Suppressor macrophage (primary cell): ENCODE data around the gene TMPRSS4.
"Not testable (repeated sequence)": the region's sequence is repeated elsewhere in the genome, so short reads cannot be mapped to it uniquely, and the experiment has no call there.

Source experiments
- DNase-seq, 4 experiments: peaks; one replicate each; pipeline ENCODE4 v3.0.0-alpha.2; 2020 to 2022

Gene TMPRSS4

DNA sequence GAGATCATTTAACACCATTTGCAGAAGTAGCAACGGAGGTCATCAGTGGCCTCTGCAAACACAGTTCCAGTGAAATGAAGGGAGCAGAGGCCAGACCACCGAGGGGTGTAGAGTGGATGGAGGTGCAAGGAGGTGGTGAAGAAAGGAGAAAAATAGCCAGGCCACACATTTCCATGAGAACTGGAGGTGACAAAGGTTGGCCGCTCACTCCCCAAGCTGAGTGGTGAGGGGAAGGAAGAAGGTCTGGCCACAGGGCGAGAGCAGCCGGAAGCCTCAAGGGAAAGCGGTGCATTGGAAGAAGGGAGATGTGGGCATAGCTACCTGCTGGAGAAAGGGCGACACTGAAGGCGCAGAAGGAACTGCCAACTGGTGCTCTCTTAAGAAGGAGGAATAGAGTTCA, 20.1 kb upstream of the TMPRSS4 start:
- peak in 3 of 4 experiments; percentile 35 to 46 (median 43) for DNase-seq

DNA sequence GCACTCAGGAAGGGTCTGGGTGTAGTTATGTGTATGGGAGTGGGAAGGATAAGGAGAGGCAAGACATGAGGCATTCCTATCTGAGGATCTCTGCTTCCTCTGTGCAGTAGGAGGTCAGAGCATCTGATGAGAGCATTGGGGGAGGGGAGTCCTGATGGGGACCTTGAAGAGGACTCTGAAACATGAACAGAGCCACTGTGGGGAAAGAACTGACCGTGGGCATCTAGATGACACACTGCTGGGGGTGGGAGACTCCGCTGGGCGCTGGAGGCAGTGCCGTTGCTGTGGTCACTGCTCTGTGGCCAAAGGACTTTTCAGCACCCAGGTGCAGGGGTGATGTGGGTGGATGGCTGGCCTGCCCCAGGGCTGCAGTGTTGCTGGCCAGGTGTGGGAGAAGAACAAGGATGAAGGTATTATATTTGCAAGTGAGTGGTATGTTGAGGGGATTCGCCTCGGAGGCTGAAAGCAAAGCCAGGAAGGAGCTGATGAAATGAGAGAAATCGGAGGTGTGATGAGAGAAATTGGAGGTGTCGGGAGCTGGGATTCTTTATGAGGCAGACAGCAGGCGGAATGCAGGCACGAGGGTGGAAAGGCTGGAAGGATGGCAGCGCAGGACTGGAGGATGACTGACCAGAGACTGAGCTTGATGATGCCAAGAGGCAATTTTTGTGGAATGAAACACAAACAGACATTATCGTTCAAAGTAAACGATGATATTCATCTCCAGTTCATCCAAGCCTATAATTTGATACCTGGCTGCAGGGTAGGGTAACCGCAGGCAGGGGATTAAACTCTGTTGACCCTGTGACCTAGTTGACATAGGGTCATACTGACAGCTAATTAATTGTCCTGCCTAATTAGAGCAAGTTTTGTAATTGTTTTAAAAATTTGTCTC, 19.4 kb upstream of the TMPRSS4 start:
- peak; percentile 15 to 55 (median 42) for DNase-seq

DNA sequence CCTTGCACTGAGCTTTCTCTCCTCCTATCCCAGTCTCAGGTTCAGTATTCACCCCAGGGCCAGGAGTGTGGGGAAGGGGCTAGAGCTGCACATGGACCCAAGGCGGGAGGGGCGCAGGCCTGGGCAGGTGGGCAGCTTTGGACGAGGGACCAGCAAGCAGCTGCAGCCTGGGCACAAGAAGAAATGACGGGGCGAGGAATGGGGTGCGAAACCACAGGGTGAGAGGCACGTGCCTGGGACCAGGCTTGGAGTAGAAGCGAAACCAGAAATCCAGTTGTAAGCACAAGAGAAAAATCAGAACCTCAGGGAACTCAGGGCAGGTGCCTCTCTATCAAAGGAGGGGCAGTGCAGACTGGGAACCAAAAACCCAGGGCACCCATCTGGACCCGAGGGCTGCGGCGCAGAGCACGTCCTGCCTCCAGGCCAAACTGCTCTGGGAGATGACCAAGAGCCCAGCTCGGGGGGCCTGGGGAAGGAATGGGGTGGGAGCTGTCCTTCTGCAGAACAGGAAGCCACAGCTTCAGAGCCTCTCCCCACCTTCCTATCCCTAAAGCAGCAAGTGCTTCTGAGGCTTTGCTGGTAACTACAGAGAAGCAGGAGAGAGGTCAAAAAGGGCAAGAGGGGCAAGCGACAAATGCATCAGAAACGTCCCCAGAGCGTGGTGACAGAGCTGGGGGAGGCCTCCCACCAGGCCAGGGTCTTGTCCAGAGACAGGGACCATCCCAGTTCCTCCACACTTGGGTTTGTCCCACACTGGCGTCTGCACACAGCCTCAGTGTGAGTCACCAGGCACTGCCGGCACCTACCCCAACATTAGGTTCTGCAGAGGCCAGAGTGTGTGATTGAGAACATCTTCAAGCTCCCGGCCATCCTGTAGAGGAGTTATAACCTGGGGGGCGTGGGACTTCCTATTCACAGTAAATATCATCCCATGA, 18.3 kb upstream of the TMPRSS4 start:
- DNase-seq, result peak; percentile 46 to 77 (median 72)

DNA sequence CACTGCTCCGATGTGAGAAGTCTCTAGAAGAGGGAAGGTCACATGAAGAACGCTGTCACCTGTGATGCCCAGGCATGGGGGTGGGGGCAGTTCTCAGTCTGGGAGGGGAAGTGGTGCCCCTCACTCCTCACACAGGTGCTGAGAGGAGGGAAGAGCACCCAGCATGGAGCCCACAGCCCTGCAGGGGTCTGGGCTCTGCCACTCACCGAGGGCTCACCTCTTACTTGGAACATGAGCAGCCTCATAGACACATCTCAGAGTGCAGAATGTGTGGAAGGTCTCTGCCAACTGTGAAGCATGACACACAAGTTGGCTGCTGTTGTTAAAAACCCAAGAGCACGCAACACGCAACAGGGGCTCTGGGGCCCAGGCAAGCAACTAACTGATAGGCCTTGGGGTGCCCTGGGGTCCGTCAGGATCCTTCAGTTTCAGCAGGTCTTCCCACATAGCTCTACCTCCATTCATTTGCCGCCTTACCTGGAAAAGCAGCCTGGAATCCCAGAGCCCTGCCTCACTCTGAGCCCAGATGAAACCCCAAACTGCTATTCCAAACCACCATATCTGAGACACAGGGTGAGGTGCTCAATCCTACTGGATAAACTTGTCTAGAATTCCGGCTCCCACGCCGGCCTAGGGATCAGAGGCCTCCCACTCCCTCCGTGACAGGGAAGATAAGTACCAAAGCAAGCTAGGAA, 17.5 kb upstream of the TMPRSS4 start:
- DNase-seq, result peak in 1 of 4 experiments; percentile 7

DNA sequence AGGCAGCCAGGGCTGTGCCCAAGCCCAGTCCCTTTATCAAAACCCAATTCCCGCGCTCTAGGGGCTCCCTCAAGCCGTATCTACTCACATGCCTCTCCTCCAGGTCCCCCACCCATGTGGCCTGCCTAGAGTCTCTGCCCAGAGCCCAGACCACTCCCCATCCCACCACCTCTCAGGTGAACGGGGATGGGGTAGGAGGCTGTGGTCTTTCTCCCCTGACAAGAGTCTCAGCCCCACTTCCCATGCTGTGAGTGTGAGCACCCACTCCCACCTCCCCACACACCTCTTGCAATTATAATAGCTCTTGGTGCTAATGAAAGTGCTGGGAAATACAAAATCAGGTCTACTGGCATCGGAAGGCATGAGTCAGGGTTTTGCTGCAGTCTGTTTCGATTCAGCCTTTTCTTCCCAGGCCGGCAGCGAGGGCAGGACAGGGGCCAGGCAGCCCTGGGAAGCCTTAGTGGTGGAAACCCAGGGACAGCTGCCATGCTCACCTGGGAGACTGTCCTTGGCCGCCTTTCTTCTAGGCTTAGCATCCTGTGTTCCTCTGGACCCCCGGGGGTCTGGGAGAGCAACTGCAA, 16.7 kb upstream of the TMPRSS4 start:
- DNase-seq, result no peak

DNA sequence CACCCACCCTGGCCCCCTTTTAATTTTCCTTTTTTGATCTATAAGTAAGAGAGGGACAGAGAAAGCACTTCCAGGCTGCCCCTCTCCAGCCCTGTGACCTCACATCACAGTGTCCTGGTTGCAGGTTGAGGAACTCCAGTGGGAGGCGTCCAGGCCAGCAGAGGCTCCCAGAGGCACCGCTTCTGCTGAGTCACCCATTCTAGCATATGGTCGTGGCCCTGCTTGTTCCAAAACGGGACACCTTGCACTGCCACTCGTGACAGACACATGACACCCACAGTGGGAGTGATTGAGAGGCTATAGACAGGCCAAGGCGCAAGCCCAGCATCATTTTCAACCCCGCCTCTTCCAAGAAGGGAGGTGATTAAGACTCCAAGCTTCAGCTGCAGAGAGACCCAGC, 16.0 kb upstream of the TMPRSS4 start:
- DNase-seq, result peak; percentile 76 to 91 (median 90)

DNA sequence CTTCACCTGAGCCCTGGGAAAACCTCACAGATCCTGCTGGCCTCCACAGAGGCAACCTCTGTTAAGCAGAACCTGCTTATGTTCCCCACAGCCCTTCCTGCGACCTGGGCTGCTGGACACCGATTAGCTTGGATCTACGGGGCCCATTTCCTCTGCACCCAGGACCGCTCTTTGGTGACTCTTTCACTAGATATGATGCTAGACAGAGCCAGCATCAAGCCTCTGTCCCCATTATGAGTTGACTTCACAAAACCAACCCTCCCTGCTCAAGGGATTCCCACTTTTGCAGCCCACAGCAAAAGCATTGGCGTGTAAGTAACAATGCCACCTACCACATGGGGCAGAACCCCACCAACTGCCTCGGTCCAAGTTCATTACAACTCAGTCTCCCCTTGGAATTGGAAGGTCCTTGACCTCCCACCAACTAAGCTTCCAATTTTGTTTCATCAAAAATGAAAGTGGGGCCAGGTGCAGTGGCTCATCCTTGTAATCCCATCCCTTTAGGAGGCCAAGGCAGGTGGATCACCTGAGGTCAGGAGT, 15.2 kb upstream of the TMPRSS4 start:
- DNase-seq, result no peak

DNA sequence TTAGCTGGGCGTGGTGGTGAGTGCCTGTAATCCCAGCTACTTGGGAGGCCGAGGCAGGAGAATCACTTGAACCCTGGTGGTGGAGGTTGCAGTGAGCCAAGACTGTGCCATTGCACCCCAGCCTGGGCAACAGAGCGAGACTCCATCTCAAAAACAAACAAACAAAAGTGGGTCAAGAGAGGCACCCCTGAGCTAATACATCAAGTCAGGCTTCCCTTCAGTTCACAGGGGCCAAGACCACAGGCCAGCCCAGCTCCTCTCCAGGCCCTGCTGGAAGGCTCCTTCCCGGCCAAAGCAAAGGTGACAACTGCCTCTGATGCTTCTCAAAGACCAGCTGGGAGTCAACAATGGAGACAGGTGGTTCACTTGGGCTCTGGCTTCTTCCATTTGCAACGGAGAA, 14.7 kb upstream of the TMPRSS4 start:
- not testable (repeated sequence) for DNase-seq

DNA sequence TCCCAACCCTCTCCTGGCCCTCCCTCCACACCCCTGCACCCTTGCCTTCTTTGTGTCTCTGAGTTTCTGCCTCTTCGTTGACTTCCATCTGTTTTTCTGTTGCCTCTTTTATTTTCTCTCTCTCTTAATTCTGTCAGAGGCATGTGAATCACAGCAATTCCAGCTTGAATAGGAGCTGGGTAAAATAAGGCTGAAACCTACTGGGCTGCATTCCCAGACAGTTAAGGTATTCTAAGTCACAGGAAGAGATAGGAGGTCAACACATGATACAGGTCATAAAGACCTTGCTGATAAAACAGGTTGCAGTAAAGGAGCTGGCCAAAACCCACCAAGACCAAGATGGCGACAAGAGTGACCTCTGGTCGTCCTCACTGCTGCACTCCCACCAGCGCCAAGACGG, 14.2 kb upstream of the TMPRSS4 start:
- not testable (repeated sequence) for DNase-seq

DNA sequence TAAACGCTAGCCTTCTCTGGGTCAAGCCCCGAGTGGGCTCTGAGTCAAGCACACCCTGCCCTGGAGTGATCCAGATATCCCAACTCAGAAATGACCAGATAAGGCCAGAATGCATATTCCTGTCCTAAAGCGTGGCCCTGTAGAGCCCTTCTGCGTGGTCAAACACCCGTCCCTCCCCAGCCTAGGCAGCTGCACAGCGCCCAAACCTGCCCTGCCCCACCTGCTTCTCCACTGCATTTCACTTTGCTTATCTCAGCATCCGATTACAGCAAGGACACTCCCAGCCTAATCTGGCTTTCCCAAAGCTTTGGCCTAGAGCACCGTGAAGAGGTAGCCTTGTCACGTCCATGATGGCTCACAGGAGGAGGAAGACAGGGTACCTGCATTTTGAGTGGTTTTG, 11.9 kb upstream of the TMPRSS4 start:
- DNase-seq, result no peak

DNA sequence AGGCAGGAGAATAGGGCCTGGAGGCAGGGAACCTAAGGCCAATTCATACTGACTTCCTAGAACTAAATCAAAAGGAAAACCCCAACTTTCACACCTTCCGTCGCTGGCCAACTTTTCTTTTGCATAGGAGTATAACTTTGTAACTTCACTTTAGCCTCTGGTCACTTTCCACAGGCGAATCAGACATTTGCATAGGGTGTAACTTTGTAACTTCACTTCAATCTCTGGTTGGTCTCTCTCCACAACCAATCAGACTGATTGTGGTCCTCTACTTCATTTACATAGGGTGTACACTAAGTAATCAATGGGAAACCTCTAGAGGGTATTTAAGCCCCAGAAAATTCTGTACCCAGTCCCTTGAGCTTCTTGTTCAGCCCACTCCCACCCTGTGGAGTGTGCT, 11.5 kb upstream of the TMPRSS4 start:
- no peak for DNase-seq

DNA sequence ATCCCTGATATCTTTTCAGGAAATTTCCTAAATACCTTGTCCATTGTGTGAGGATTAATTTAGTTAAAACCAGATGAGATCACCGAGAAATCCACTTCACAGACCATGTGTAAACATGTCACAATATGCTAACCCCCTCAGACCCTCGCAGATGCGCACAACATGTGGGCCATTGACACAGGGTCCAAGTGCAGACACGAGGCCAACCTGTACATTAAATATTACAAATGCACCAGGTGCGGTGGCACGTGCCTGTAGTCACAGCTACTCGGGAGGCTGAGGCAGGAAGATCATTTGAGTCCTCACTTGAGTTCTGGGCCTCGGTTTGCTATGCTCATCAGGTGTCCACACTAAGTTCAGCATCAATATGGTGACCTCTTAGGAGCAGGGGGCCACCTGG, 9.9 kb upstream of the TMPRSS4 start:
- no peak for DNase-seq

DNA sequence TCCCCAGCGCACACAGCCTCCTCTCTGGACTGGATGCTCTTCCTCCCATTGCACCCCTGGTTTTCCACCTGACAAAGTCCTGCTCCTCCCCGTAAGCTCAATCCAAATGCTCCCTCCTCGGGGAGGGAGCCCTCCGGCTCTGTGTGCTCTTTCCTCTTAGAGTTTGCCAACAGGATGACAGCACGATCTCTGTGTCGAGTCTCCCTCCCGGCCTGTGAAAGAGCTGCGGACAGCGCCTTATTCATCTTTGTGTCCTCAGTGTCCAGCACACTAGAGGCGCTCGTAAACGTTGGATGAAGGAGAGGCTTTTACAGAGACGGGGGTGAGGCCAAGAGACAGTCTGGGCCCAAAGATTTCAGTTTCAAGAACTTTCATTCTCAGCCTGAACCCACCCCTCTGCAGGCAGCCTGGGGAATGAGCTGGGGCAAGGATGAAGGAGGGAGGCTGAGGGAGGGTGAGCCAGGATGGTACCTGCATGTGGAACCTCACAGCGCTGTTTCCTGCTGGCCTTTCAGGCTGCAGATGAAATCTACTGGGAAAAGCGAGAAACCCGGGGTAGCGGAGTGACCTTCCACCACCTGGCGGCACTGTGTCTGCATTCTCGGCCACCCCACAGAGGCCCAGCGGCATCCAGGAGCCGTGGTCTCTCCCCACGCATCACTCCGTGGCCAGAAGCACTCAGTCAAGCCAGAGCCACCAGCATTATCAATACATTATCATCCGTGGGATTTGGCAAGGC, 8.5 kb upstream of the TMPRSS4 start:
- DNase-seq, result no peak

DNA sequence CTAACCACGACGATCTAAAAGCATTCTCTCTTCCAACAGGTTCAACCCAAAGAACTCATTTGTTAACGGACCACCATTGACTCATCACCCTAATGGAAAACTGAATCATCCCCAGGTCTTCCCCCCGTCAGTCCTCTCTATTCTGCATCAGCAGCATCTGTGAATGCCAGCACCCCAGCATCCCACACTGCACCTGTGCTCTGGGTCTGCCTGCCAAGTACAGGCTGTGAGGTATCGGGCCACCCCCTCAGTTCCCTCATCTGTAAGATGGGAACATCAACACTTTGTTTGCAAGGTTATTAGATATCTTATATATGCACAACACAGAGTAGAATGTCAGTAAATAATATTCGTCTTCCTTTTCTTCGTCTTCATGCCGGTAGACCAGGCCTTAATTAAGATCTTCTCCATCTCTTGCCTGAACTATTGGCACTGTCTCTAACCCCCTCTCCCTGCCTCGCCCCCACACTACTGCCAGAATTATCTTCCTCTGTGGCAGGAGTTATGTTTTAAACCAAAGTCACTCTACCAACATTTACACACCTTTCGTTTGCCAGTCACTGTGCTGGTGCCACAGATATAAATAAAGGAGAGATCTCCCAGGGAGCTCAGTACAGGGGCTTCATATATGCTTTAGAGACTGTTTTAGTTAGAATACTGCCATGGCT, 7.8 kb upstream of the TMPRSS4 start:
- DNase-seq, result no peak

DNA sequence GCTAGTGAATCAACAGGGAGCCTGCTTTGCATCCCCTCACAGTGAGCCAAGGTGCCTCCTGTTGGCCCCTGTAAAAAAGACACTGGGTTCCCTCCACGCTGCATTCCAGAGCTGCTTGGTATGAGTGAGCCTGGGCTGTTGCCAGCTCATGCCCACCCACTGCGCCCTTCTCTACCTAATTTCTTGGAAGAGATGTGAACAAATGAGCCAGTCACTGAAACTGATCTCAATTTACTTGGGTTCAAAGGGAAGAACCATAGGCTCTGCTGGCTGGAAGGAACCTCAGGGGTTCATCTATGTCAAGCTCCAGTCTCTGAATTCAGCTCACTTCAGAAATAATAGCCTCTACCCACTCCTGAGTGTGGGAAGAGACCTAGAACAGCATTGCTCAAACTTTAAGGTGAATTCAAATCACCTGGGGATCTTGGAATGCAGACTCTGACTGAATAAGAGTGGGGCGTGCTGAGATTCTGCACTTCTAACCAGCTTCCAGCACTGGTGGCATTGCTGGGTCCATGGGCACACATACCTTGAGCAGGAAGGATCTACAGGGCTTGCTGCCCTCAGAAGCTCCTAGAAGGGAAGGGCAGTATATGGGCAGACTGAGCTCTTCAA, 5.4 kb upstream of the TMPRSS4 start:
- no peak for DNase-seq

DNA sequence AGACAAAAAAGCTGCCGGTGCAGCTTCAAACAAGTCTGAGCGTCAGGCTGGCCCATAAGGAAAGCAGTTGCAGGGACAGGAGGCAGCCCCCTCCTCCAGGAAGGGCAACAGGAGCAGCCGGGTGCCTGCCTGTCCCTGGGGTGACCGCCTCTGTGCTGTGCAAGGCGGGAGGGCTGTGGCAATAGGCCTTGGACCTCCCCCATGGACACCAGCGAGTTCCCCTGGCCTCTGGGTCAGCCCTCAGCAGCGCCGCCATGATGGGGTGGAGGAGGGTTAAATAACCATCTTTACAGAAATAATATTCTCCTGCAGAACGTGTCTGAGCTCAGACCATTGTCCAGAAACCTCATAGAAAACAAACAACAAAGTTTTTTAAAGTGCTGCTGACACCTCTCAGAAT, 3.3 kb upstream of the TMPRSS4 start:
- DNase-seq, result no peak

DNA sequence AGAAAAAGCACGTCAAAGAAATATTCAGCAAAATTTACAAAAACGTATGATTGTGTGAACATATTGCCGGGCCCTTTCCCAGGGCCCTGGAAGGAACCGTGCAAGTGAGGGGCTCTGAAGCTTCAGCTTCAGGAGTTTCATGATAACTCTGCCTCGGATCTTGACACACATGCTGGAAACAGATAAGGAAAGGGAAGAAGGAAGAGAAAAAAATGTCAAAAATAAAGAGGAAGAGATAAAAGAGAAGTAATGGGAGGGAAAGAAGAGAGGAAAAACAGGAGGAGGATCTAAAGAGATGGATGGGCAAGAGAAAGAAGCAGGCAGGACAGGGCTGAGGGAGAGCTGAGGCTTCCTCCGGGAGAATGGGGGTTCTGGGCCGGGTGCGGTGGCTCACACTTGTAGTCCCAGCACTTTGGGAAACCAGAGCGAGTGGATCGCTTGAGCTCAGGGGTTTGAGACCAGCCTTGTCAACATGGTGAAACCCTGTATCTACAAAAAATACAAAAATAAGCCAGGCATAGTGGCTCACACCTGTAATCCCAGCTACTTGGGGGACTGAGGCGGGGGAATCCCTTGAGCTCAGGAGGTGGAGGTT, 2.7 kb upstream of the TMPRSS4 start:
- DNase-seq, result no peak

DNA sequence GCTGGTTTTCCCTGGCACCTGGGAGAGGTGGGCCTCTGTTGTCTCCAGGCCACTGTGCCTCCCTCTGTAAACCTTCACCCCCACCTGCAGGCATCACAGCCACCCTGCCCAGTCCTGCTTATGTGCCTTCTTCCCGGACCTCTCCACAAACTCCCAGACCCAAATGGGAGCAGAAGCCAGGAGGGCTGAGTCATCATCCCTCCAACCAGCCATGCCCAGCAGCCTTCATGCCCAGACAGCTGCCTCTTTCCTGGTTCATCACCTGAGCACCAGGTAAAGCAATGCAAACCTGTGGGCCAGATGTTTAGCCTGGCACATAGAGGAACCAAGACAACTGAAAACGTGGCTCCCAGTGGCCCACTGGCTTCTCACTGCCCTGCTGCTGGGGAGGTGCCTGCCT, 2.1 kb upstream of the TMPRSS4 start:
- DNase-seq, result no peak

DNA sequence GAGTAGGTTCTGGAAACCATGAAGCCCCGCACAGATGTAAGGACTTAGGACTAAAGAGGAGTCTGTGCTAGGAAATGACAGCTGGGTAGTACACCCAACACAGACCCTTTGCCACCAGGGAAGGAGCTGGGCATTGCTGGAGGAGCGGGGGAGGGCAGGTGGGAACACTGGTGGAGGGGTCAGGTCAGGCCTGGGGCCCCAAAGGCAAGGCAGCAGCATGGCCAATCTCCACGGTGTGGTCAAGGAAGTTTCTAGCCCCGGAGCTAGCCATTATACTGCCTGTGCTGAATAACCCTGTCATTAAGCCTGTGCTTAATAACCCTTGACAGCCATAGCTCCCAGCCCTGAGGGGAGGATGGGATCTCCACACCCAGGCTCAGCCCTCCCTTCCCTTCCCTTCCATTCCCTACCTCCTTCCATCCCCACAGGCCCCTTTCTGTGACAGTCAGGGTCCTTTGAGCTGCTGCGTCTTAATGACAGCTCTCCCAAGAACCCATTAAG, 2.1 kb downstream of the TMPRSS4 start:
- no peak for DNase-seq

DNA sequence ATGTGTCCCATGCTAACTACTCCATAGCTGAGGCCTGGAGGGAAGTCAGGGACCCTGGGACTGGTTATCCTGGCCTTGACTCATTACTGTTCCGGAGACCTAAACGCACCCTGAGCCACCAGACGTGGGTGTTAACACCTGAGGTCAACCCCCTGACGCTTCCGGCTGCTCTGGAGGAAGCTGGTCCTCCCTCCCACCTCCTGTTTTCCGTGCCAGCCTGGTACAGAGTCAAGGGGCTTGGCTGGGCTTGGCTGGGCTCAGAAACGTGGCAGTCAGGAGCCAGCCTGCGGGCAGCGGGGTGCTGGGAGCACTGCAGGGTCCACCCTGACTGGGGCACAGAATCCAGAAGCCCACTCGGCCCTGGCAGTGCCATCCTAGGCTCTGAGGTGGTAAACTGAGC, 2.6 kb downstream of the TMPRSS4 start:
- no peak for DNase-seq
